Pancreas (tissue), 10 donors: Measurements from ENCODE around the gene DOCK3. TPM values are rescaled to one million over a fixed set of nuclear protein-coding genes. Genes with fewer than 3 reads are reported as not detected.

Source experiments
- ATAC-seq, 4 donors: fragments of 200-7000 bp; cut with Tn5 transposase; one replicate each; pipeline versions ENCODE4 v1.8.0 to v1.9.1; 2020; ENCODE audit warnings: mild to moderate bottlenecking in 4 of 4, moderate library complexity in 4 of 4
- DNase-seq, 6 donors: peaks; one replicate each; pipeline ENCODE4 v3.0.0-alpha.2; 2020
- FAIRE-seq: peaks from 2 replicates; lab custom pipeline; 2012; peaks lifted over from hg19 to GRCh38; lab: Jason Lieb, UNC
- H3K27ac ChIP-seq, 4 donors: fragments of 200-600 bp; sonication (generic); 1 replicate in 3 of 4; 2 replicates in 1 of 4; pipeline versions ENCODE4 v1.5.0 to v1.8.0; 2020
- H3K27me3 ChIP-seq, 4 donors: fragments of 200-600 bp; one replicate each; pipeline ENCODE4 v1.8.0; 2021
- H3K36me3 ChIP-seq, 3 donors: fragments of 200-600 bp; sonication (generic) in 1 of 3; one replicate each; pipeline versions ENCODE4 v1.5.0 to v1.8.0; 2020 to 2021
- H3K4me1 ChIP-seq, 3 donors: fragments of 200-600 bp; one replicate each; pipeline ENCODE4 v1.8.0; 2021
- H3K4me3 ChIP-seq, 4 donors: fragments of 200-600 bp; sonication (generic) in 2 of 4; one replicate each; pipeline versions ENCODE4 v1.5.0 to v1.8.0; 2020 to 2021
- H3K9me3 ChIP-seq, 4 donors: fragments of 200-600 bp; one replicate each; pipeline ENCODE4 v1.8.0; 2021
- WGBS, 2 donors: extraction: QIAGEN DNeasy Blood & Tissue Kit; methylation state at CpG; one replicate each; pipeline ENCODE4 v1.1.7; 2013; 5-methylcytosine and 5-hydroxymethylcytosine counted together
- intact Hi-C, 3 donors: fragments of 100-400 bp; cut with DNase I; formaldehyde crosslinking; loops; one replicate each; pipeline versions ENCODE4 v1.11.1 to v1.14.2; 2022
- polyA plus RNA-seq, 2 donors: library from polyadenylated mRNA; stranded (reverse); fragments of 200-250 nt; gene quantifications; one replicate each; pipeline ENCODE4 v1.2.3, GENCODE V29; 2013
- total RNA-seq, 6 donors: library from RNA; stranded (reverse); fragmentation: NEBNext Ultra II Directional in 4 of 6; extraction: Animal tissue kit (Norgen Biotek cat#: 25700) in 4 of 6; gene quantifications; one replicate each; pipeline versions ENCODE4 v1.2.1 to v1.2.4, GENCODE V29; 2021 to 2023
- TF ChIP-seq, protein P1 (sequence below), 4 donors: fragments of 200-600 bp; sonication (generic) in 3 of 4; IDR thresholded peaks; one replicate each; pipeline versions ENCODE4 v1.5.0 to v1.8.0; 2021; ENCODE audit warnings: antibody characterized with exemption in 4 of 4
- donor health status: healthy with polysubstance abuse.
- donor health status: DM: no; HTN: no; CAD: no; lungs with moderate emphysema.
- donor health status: DM: no; HTN: no; CAD: no.
- donor health status: control.
- donor health status: control.
- donor health status: Bipolar disorder and iron deficiency.
- donor health status: DM: yes; HTN: yes; CAD: no.
- donor health status: DM: no; HTN: no; CAD: no.
- donor health status: DM: no; HTN: no; CAD: no.
- donor health status: DM: yes; HTN: yes; CAD: no.

Gene DOCK3
- total and polyA plus RNA-seq, 8 donors = 0.09 to 1.5 (median 0.36) TPM

DNA sequence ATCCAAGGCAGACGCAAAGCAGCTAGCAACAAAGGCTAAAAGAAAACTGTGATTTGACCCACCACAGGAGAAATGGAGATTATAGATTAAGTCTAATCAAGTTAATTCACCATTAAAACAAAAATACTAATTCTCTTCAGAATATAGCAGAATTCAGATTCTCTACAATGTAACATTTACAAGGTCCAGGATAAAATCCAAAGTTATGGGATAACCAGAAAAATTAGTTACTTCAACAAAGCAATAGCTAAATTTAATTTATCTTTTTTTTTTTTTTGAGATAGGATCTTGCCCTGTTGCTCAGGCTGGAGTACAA lies 425.8 kb downstream of the DOCK3 start:
- WGBS, 2 donors = 21 to 39% methylated on average over 1 of the region's 1 CpG
- Histone ChIP-seq H3K4me3 (no peak overlapping the region), H3K36me3 (no peaks in the 10 kb centered on the region), H3K27ac (no peak overlapping the region), H3K27me3 (no peaks in the 10 kb centered on the region), H3K4me1 (no peaks in the 10 kb centered on the region), H3K9me3 (no peaks in the 10 kb centered on the region)
- no peak for ATAC-seq
- DNase-seq = no peak
- intact Hi-C loops = loop anchor here in 1 of 3 donors (10.0 kb wide), 1 partner anchor 274 kb away; no protein-coding TSS in a partner anchor
- no peak for FAIRE-seq
- TF ChIP-seq, protein P1, sequence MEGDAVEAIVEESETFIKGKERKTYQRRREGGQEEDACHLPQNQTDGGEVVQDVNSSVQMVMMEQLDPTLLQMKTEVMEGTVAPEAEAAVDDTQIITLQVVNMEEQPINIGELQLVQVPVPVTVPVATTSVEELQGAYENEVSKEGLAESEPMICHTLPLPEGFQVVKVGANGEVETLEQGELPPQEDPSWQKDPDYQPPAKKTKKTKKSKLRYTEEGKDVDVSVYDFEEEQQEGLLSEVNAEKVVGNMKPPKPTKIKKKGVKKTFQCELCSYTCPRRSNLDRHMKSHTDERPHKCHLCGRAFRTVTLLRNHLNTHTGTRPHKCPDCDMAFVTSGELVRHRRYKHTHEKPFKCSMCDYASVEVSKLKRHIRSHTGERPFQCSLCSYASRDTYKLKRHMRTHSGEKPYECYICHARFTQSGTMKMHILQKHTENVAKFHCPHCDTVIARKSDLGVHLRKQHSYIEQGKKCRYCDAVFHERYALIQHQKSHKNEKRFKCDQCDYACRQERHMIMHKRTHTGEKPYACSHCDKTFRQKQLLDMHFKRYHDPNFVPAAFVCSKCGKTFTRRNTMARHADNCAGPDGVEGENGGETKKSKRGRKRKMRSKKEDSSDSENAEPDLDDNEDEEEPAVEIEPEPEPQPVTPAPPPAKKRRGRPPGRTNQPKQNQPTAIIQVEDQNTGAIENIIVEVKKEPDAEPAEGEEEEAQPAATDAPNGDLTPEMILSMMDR (IDR thresholded peaks at IDR 0.05) = no peak

DNA sequence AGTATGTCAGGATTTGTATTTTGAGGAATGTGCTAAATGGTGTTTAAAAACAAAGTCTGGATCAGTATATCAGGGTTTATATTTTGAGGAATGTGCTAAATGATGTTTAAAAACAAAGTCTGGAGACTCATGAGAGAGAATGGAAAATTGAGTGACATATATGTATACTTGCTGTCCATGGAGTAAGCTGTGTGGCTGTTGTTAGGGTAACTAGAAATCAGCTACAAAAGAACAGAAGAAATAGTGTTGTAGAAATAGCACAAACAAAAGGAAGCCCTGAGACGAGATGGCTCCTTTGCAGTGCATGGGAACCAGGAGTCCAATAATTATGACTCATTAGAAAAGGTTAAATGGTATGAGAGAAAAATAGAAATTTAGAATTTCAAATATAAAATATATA lies 427.7 kb downstream of the DOCK3 start:
- Histone ChIP-seq H3K9me3 (no peaks in the 10 kb centered on the region), H3K36me3 (no peaks in the 10 kb centered on the region), H3K27ac (no peak overlapping the region), H3K4me3 (no peak overlapping the region), H3K27me3 (no peaks in the 10 kb centered on the region), H3K4me1 (no peaks in the 10 kb centered on the region)
- WGBS, 2 donors = 72 to 83% methylated on average over 1 of the region's 1 CpG
- no peak for ATAC-seq
- intact Hi-C loops = loop anchor here in 1 of 3 donors (10.0 kb wide), 1 partner anchor 272 kb away; no protein-coding TSS in a partner anchor
- DNase-seq = no peak
- TF ChIP-seq, protein P1 (IDR thresholded peaks at IDR 0.05) = no peak
- no peak for FAIRE-seq

DNA sequence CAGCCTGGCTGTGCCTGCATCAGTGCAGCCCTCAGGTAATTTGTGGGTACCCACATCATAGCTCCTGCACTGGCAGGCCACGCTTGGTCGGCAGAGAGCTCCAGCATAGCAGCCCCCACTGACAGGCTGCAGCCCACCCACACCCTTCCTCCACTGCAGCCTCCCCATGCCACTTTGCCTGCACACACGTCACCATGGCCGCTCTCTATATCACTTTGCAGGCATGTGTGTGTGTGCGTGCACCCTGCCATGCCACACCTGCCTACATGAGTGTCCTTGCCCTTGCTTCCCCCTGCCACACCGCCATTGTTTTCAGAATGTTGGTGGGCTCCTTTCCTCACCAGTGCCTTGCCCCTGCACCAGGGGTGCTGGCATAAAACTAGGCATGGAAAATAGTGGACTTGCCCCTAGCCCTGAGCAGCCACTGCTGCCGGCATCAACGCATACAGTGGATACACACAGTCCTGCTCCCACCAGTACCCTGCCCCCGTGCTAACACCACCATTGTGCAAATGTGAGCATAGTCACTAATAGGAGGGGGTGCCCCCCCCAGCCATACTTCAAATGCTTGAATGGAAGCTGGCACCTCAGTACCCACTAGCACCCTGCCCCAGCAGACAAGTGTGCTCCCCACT lies 431.6 kb downstream of the DOCK3 start:
- intact Hi-C loops = loop anchor here in 1 of 3 donors (10.0 kb wide), 1 partner anchor 268 kb away; no protein-coding TSS in a partner anchor
- ATAC-seq (no peak), FAIRE-seq (no peak), DNase-seq (no peak)
- Histone ChIP-seq H3K27ac (no peak overlapping the region), H3K36me3 (no peaks in the 10 kb centered on the region), H3K4me1 (no peaks in the 10 kb centered on the region), H3K9me3 (no peaks in the 10 kb centered on the region), H3K4me3 (no peak overlapping the region), H3K27me3 (no peaks in the 10 kb centered on the region)
- WGBS, 2 donors = 81 to 90% methylated on average over 9 of the region's 9 CpGs
- TF ChIP-seq, protein P1 (IDR thresholded peaks at IDR 0.05) = no peak

DNA sequence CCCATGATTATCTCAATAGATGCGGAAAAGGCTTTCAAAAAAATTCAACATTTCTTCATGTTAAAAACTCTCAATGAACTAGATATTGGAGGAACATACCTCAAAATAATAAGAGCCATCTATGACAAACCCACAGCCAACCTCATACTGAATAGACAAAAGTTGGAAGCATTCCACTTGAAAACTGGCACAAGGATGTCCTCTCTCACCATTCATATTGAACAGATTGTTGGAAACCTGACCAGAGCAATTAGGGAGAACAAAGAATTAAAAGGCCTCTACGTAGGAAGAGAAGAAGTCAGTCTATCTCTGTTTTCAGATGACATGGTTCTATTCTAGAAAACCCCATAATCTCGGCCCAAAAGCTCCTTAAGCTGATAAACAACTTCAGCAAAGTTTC lies 435.9 kb downstream of the DOCK3 start:
- H3K27ac ChIP-seq = no peak overlapping the region
- H3K36me3 ChIP-seq = no peaks in the 10 kb centered on the region
- 55 to 71% methylated on average over 3 of the region's 3 CpGs for WGBS, 2 donors
- no peak for ATAC-seq
- H3K27me3 ChIP-seq = no peaks in the 10 kb centered on the region
- no peaks in the 10 kb centered on the region for H3K9me3 ChIP-seq
- H3K4me3 ChIP-seq = no peak overlapping the region
- no peaks in the 10 kb centered on the region for H3K4me1 ChIP-seq
- no peak for DNase-seq
- intact Hi-C loops = no loop called here
- no peak for FAIRE-seq
- TF ChIP-seq, protein P1 (IDR thresholded peaks at IDR 0.05) = no peak

DNA sequence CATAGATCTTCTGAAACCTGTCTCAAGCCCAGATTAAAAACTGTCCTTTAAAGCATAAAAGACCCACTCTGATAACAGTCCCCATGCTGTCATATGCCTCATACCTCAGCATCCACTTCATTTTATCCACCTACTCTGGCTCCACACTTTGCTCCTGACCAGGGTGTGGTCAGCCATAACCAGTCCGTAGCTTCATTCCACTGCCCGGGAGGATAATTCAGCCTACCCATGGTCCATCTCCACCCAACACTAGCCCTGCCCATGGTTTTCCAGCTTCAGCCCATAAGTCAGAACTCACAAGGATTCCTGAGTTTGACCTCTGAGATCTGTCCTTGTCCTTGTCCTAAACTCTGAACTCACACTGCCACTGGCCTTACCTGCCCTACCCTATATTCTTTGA lies 448.2 kb downstream of the DOCK3 start:
- no peak for DNase-seq
- no peaks in the 10 kb centered on the region for H3K36me3 ChIP-seq
- no peak overlapping the region for H3K27ac ChIP-seq
- TF ChIP-seq, protein P1 (IDR thresholded peaks at IDR 0.05) = no peak
- intact Hi-C loops = no loop called here
- no peak for ATAC-seq
- H3K4me1 ChIP-seq = no peaks in the 10 kb centered on the region
- no peak for FAIRE-seq
- WGBS, 2 donors = 74 to 93% methylated on average over 2 of the region's 2 CpGs
- no peaks in the 10 kb centered on the region for H3K9me3 ChIP-seq
- H3K27me3 ChIP-seq = no peaks in the 10 kb centered on the region
- H3K4me3 ChIP-seq = no peak overlapping the region
